HFF-Myc (cell line): ENCODE results near the gene GDI2.

Source experiments
- DNase-seq: peaks from one replicate; pipeline ENCODE4 v3.0.0-alpha.2; 2011; ENCODE audit warnings: low read depth; ENCODE audit errors: extremely low read depth
- H3K4me3 ChIP-seq: replicated peaks from 2 replicates; pipeline ENCODE4 v1.5.1; 2011; ENCODE audit warnings: low read depth, mild to moderate bottlenecking, control low read depth, low read length
- TF ChIP-seq, protein P1 (sequence below): IDR thresholded peaks from 2 replicates; pipeline ENCODE4 v1.5.1; 2012; ENCODE audit warnings: mild to moderate bottlenecking, low read depth, low read length, control low read depth; ENCODE audit errors: missing control alignments

GDI2 gene

GRCh38 chr10:5835446-5836095 lies 22.3 kb upstream of the GDI2 start:
- TF ChIP-seq, protein P1, sequence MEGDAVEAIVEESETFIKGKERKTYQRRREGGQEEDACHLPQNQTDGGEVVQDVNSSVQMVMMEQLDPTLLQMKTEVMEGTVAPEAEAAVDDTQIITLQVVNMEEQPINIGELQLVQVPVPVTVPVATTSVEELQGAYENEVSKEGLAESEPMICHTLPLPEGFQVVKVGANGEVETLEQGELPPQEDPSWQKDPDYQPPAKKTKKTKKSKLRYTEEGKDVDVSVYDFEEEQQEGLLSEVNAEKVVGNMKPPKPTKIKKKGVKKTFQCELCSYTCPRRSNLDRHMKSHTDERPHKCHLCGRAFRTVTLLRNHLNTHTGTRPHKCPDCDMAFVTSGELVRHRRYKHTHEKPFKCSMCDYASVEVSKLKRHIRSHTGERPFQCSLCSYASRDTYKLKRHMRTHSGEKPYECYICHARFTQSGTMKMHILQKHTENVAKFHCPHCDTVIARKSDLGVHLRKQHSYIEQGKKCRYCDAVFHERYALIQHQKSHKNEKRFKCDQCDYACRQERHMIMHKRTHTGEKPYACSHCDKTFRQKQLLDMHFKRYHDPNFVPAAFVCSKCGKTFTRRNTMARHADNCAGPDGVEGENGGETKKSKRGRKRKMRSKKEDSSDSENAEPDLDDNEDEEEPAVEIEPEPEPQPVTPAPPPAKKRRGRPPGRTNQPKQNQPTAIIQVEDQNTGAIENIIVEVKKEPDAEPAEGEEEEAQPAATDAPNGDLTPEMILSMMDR: no peak
- H3K4me3 ChIP-seq: no peak overlapping the region
- DNase-seq: no peak

DNA sequence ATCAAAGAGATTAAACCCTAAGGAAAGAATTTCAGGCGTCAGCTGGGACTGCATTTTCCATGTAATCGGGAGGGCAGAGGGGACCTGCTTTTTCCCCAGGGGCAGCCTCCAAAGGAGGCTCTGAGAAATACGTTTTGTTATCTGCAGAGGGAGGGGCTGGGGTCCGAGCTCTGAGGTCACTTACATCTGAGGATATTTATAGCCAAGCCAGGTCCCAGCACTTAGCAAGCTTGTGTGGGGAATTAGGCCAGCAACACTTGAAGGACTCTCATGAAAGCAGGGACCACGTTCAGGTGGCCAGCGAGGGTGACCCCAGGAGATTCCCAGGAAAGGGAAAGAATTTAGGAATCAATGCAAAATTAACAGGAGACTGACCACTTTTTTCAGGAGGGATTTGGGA lies 20.6 kb upstream of the GDI2 start:
- no peak overlapping the region for H3K4me3 ChIP-seq
- DNase-seq: no peak
- TF ChIP-seq, protein P1: no peak

GRCh38 chr10:5832946-5833345 lies 19.7 kb upstream of the GDI2 start:
- TF ChIP-seq, protein P1: no peak
- H3K4me3 ChIP-seq: no peak overlapping the region
- no peak for DNase-seq

- DNase-seq: no peak
- TF ChIP-seq, protein P1: no peak
- no peak overlapping the region for H3K4me3 ChIP-seq
Measured at GRCh38 chr10:5831446-5831782, 18.2 kb upstream of the GDI2 start.

- no peak overlapping the region for H3K4me3 ChIP-seq
- TF ChIP-seq, protein P1: no peak
- no peak for DNase-seq
Measured at GRCh38 chr10:5830629-5831445, 17.6 kb upstream of the GDI2 start.

DNA sequence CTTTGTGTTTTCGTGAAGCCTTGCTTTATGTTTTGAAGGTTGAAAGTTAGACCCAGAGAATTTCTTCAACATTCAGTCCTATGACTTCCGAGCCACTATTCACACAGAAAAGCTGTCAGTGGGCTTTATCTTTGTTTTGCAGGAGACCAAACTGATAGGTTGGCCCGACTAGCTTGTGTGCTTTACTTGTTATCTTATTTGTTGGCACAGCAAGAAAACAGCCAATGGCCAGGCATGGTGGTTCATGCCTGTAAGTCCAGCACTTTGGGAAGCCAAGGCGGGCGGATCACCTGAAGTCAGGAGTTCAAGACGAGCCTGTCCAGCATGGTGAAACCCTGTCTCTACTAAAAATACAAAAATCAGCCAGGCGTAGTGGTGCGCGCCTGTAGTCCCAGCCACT lies 16.0 kb upstream of the GDI2 start:
- no peak for DNase-seq
- TF ChIP-seq, protein P1: no peak
- H3K4me3 ChIP-seq: no peak overlapping the region
